DOHH2 (cell line): ENCODE results near the gene KRT2.

Experiments
- H3F3A ChIP-seq: fragments of 200-600 bp; sonication (generic), shearing (Covaris generic); 2 replicates; pipeline ENCODE4 v1.6.0; 2016; ENCODE audit warnings: antibody characterized with exemption, mild to moderate bottlenecking; ENCODE audit not compliant: control insufficient read depth, insufficient read depth
- H3K27ac ChIP-seq: fragments of 200-600 bp; sonication (generic); 2 replicates; pipeline ENCODE4 v1.5.1; 2014; ENCODE audit warnings: low read depth, mild to moderate bottlenecking, low read length, moderate library complexity
- H3K27me3 ChIP-seq: fragments of 200-600 bp; sonication (generic); 2 replicates; pipeline ENCODE4 v1.6.1; 2014; ENCODE audit warnings: mild to moderate bottlenecking, low read length, mixed read lengths; ENCODE audit not compliant: control insufficient read depth
- H3K36me3 ChIP-seq: fragments of 200-600 bp; sonication (generic); 2 replicates; pipeline ENCODE4 v1.6.1; 2014; ENCODE audit warnings: mild to moderate bottlenecking, low read length, moderate library complexity, mixed read lengths; ENCODE audit not compliant: control insufficient read depth
- H3K4me1 ChIP-seq: fragments of 200-600 bp; sonication (generic); 2 replicates; pipeline ENCODE4 v1.6.1; 2014; ENCODE audit warnings: mild to moderate bottlenecking, low read length, mixed read lengths; ENCODE audit not compliant: control insufficient read depth
- H3K4me2 ChIP-seq: fragments of 200-600 bp; sonication (generic); 2 replicates; pipeline ENCODE4 v1.6.0; 2014; ENCODE audit warnings: mild to moderate bottlenecking, low read length, moderate library complexity
- H3K4me3 ChIP-seq: fragments of 200-600 bp; sonication (generic); 2 replicates; pipeline ENCODE4 v1.5.1; 2014; ENCODE audit warnings: mild to moderate bottlenecking, low read length, mixed read lengths
- H3K79me2 ChIP-seq: fragments of 200-600 bp; sonication (generic); 2 replicates; pipeline ENCODE4 v1.6.1; 2014; ENCODE audit warnings: mild to moderate bottlenecking, low read length, mixed read lengths; ENCODE audit not compliant: control insufficient read depth
- H3K9me2 ChIP-seq: fragments of 200-600 bp; sonication (generic); replicated peaks from 2 replicates; pipeline ENCODE4 v1.6.1; 2014; ENCODE audit warnings: mild to moderate bottlenecking, low read length, mixed read lengths; ENCODE audit not compliant: control insufficient read depth
- H3K9me3 ChIP-seq: fragments of 200-600 bp; sonication (generic); 2 replicates; pipeline ENCODE4 v1.6.1; 2014; ENCODE audit warnings: antibody characterized with exemption, low read length, mixed read lengths; ENCODE audit not compliant: control insufficient read depth, insufficient read depth
- H4K20me1 ChIP-seq: fragments of 200-600 bp; sonication (generic); 2 replicates; pipeline ENCODE4 v1.6.0; 2014; ENCODE audit warnings: low read depth, mild to moderate bottlenecking, antibody characterized with exemption, low read length, moderate library complexity; ENCODE audit not compliant: control insufficient read depth, insufficient read depth
- CTCF ChIP-seq: fragments of 200-600 bp; sonication (generic); IDR thresholded peaks from one replicate; pipeline ENCODE4 v1.5.1; 2014; ENCODE audit warnings: antibody characterized with exemption, mild to moderate bottlenecking, low read depth, low read length; ENCODE audit not compliant: poor library complexity, severe bottlenecking
- EZH2phosphoT487 ChIP-seq: fragments of 200-600 bp; sonication (generic); IDR thresholded peaks from 2 replicates; pipeline ENCODE4 v1.6.1; 2017; ENCODE audit warnings: borderline replicate concordance, mild to moderate bottlenecking, antibody characterized with exemption, low read length, moderate library complexity, mixed read lengths

KRT2 gene

DNA sequence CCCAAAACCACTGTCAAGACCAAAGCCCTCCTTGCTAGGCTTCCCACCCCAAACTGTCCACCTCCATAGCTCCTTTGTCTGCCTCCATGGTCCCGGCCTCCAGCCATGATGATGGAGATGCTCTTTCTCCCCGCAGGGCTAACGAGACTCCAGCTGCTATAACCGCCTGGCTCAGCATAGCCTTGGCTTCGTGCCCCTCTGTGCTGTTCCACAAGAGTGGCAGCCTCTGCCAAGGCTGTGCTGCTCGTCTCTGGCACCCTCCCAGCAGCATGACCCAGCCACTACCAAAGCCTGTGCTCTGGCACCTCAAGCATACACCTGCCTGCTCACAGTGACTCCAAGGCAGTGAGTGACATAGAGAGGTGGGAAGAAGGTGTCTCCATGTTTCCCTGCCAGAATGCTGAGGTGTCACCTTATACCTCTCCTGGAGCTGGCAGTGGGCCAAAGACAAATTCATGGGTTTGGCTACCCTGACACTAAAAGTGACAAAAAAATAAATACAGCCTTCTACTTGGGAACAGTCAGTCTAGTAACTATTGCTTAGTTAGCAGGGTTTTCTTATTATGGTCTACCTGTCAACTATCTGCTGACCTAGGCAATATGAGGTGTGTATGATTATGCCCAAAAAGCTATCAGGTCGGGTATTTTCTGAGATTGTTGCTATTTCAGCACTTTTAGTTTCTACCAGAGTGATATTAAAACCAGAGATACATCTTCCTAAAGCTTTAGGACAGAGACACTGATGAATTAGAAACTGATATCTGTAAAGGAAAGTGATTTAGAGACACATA, 17.6 kb downstream of the KRT2 start:
- Histone ChIP-seq H3F3A (no peaks in the 10 kb centered on the region), H3K4me2 (no peak overlapping the region), H3K4me1 (no peaks in the 10 kb centered on the region), H3K79me2 (no peaks in the 10 kb centered on the region), H3K27ac (no peak overlapping the region), H3K27me3 (peaks cover 4% of the 10 kb centered on the region), H3K4me3 (no peak overlapping the region), H4K20me1 (no peaks in the 10 kb centered on the region), H3K9me3 (no peaks in the 10 kb centered on the region), H3K36me3 (no peaks in the 10 kb centered on the region), H3K9me2 (no peaks in the 10 kb centered on the region)
- TF ChIP-seq CTCF: no peak
- no peak for TF ChIP-seq EZH2phosphoT487

- Histone ChIP-seq H3K27ac (no peak overlapping the region), H3K4me2 (no peak overlapping the region), H3K4me3 (no peak overlapping the region), H3K27me3 (peaks cover 3% of the 10 kb centered on the region), H4K20me1 (no peaks in the 10 kb centered on the region), H3K4me1 (no peaks in the 10 kb centered on the region), H3K36me3 (no peaks in the 10 kb centered on the region), H3F3A (no peaks in the 10 kb centered on the region), H3K79me2 (no peaks in the 10 kb centered on the region), H3K9me2 (no peaks in the 10 kb centered on the region), H3K9me3 (no peaks in the 10 kb centered on the region)
- TF ChIP-seq EZH2phosphoT487 (no peak), CTCF (no peak)
Measured at GRCh38 chr12:52633383-52633782, 18.6 kb downstream of the KRT2 start.

- Histone ChIP-seq H3F3A (no peaks in the 10 kb centered on the region), H3K27ac (no peak overlapping the region), H4K20me1 (no peaks in the 10 kb centered on the region), H3K4me3 (no peak overlapping the region), H3K79me2 (no peaks in the 10 kb centered on the region), H3K4me1 (no peaks in the 10 kb centered on the region), H3K9me2 (no peaks in the 10 kb centered on the region), H3K36me3 (no peaks in the 10 kb centered on the region), H3K4me2 (no peak overlapping the region), H3K27me3 (peaks cover 3% of the 10 kb centered on the region), H3K9me3 (no peaks in the 10 kb centered on the region)
- TF ChIP-seq CTCF: no peak
- no peak for TF ChIP-seq EZH2phosphoT487
Measured at GRCh38 chr12:52632656-52633055, 19.4 kb downstream of the KRT2 start.
